BE2C (cell line): ENCODE data around the gene CRHR1.

Experiments
- DNase-seq: peaks from one replicate; pipeline ENCODE4 v3.0.0-alpha.2; 2020
- H3K27me3 ChIP-seq: fragments of 250-450 bp; sonication (Bioruptor Pico); 2 replicates; pipeline ENCODE4 v1.5.1; 2020; ENCODE audit warnings: mild to moderate bottlenecking
- H3K36me3 ChIP-seq: fragments of 250-450 bp; sonication (Bioruptor Pico); 2 replicates; pipeline ENCODE4 v1.5.1; 2020; ENCODE audit warnings: mild to moderate bottlenecking
- H3K4me1 ChIP-seq: fragments of 250-450 bp; sonication (Bioruptor Pico); 2 replicates; pipeline ENCODE4 v1.5.1; 2020
- H3K4me3 ChIP-seq: 2 replicates; pipeline ENCODE4 v1.5.1; 2011; ENCODE audit warnings: low read depth, low read length
- H3K9me3 ChIP-seq: fragments of 250-450 bp; sonication (Bioruptor Pico); 2 replicates; pipeline ENCODE4 v1.5.1; 2020
- TF ChIP-seq, protein P1 (sequence below): IDR thresholded peaks from 2 replicates; pipeline ENCODE4 v1.5.1; 2012; ENCODE audit warnings: mild to moderate bottlenecking, low read depth, low read length

The CRHR1 gene

DNA sequence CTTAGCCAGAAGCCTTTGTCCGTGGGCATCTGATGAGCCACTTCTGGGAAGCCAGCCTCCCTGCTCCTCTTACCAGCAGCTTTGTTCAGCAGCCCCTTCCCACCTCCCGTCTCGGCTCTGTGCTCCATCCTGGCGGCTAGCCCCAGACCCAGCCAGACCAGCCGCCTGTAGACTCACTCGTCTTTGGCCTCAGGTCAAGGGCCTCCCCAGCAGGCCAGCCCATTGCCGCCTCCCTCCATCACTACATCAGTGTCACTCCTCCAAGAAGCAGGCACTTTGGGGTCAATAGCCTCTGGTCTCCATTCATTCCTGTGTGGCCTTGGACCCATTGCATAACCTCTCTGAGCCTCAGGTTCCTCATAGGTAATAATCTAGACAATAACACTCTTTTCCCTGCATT, 20.9 kb upstream of the CRHR1 start:
- Histone ChIP-seq H3K36me3 (no peaks in the 10 kb centered on the region), H3K9me3 (no peaks in the 10 kb centered on the region), H3K4me1 (no peaks in the 10 kb centered on the region), H3K4me3 (no peak overlapping the region), H3K27me3 (peaks cover 16% of the 10 kb centered on the region)
- no peak for DNase-seq
- TF ChIP-seq, protein P1, sequence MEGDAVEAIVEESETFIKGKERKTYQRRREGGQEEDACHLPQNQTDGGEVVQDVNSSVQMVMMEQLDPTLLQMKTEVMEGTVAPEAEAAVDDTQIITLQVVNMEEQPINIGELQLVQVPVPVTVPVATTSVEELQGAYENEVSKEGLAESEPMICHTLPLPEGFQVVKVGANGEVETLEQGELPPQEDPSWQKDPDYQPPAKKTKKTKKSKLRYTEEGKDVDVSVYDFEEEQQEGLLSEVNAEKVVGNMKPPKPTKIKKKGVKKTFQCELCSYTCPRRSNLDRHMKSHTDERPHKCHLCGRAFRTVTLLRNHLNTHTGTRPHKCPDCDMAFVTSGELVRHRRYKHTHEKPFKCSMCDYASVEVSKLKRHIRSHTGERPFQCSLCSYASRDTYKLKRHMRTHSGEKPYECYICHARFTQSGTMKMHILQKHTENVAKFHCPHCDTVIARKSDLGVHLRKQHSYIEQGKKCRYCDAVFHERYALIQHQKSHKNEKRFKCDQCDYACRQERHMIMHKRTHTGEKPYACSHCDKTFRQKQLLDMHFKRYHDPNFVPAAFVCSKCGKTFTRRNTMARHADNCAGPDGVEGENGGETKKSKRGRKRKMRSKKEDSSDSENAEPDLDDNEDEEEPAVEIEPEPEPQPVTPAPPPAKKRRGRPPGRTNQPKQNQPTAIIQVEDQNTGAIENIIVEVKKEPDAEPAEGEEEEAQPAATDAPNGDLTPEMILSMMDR: no peak

DNA sequence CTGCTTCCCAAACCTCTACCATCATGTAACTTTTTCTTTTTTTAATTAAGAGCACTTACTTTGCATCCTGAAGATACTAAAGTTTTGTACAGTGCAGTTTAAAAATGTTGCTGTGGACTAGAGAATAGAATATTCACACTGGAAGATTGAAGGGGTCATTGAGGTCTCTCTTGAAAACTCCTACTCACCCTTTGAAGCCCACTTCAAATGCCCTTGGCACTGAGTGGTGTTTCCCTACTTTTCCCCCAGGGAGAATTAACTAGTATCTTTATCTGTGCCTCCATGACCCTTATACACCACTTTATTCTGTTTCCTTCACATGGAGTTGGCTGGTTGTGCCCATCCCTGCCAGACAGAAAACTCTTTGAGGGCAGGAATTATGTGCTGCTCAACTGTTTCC, 19.6 kb upstream of the CRHR1 start:
- H3K27me3 ChIP-seq: peaks cover 27% of the 10 kb centered on the region
- no peaks in the 10 kb centered on the region for H3K4me1 ChIP-seq
- H3K4me3 ChIP-seq: no peak overlapping the region
- no peaks in the 10 kb centered on the region for H3K9me3 ChIP-seq
- DNase-seq: no peak
- H3K36me3 ChIP-seq: no peaks in the 10 kb centered on the region
- TF ChIP-seq, protein P1: no peak

DNA sequence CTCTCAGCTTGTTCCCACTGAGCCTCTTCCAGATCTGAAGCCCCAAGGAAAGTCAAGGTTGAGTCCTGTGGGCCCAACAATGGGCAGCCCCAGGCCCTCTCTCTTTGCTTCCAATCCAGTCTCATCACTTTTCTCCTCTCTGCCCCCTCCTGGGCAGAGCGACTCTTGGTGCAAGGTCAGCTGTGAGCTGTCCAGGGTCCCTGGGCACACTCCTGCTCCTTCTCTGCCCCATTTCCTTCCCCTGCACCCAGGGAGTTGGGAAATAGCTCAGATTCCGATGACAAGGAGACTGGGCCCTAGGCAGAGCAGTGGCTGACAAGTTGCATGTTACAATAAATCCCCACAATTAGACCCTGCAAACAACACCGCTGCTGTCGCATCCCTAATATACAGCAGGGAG, 16.1 kb upstream of the CRHR1 start:
- H3K9me3 ChIP-seq: no peaks in the 10 kb centered on the region
- TF ChIP-seq, protein P1: no peak
- no peaks in the 10 kb centered on the region for H3K4me1 ChIP-seq
- peaks cover 28% of the 10 kb centered on the region for H3K27me3 ChIP-seq
- DNase-seq: no peak
- no peak overlapping the region for H3K4me3 ChIP-seq
- H3K36me3 ChIP-seq: no peaks in the 10 kb centered on the region

DNA sequence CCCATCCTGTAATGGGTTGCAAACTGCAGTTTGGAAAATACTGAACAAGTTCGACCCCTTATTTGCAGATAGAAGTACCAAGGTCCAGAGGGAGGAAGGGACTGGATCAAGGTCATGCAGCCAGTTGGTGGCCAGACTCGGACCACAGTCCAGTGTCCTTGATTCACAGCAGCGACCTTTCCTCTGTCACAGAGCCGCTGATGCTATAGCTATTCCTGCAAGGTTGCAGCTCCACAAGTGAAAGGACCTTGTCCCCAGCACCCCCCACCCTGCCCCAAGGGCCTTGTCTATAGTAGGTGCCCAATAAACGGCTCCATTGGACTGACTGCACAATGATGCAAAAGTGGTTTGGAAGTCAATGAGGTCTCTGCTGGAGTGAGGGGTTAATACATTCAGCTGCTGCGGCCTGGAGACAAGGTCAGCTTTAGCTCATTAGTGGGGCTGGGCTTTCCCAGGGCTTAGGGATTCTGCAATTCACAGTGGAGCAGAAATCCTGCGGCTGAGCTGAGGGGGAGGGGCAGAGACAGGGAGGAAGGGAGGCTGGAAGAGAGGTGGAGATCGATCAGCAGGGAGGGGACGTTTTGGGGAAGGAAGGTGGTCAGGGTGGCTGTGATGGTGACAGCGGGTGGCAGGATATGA, 13.4 kb upstream of the CRHR1 start:
- no peak overlapping the region for H3K4me3 ChIP-seq

DNA sequence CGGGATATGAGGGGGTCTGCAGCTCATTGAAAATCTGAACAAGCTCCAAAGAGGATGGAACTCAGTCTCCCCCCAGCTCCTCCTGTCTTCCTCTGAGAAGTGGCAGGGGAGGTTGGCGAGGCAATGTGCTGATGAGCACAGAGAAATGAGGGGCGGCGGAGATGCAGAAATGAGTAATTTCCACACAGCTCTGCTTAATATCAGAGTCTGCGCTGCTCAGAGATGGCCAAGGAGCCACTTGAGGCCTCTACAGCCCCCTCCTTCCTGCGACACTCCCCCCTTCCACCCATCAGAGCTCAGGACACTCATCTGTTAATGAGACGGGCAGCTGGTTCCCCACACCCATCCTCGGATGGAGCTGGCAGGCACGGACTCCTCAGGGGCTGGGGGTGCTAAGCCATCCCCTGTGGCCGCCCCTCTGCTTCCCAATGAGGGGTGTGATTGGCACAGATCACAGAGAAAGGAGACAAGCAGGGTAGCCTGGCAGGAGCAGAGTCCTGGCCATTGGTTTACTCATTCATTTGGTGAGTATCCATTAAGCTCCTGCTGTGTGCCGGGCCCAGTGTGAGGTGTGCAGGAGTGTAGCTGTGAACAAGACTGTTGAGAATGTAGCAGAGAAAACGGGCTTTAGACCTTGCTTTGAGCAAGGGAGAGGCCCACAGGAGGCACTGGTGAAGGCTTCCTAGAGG, 12.7 kb upstream of the CRHR1 start:
- no peaks in the 10 kb centered on the region for H3K36me3 ChIP-seq
- DNase-seq: no peak
- H3K27me3 ChIP-seq: peaks cover 32% of the 10 kb centered on the region
- no peaks in the 10 kb centered on the region for H3K9me3 ChIP-seq
- TF ChIP-seq, protein P1: no peak
- no peak overlapping the region for H3K4me3 ChIP-seq
- H3K4me1 ChIP-seq: peaks cover 3% of the 10 kb centered on the region

More for the DNA sequence above, 13.4 kb upstream of the CRHR1 start:
- TF ChIP-seq, protein P1: no peak
- Histone ChIP-seq H3K27me3 (peaks cover 31% of the 10 kb centered on the region), H3K4me1 (peaks cover 3% of the 10 kb centered on the region), H3K36me3 (no peaks in the 10 kb centered on the region), H3K9me3 (no peaks in the 10 kb centered on the region)
- DNase-seq: no peak

DNA sequence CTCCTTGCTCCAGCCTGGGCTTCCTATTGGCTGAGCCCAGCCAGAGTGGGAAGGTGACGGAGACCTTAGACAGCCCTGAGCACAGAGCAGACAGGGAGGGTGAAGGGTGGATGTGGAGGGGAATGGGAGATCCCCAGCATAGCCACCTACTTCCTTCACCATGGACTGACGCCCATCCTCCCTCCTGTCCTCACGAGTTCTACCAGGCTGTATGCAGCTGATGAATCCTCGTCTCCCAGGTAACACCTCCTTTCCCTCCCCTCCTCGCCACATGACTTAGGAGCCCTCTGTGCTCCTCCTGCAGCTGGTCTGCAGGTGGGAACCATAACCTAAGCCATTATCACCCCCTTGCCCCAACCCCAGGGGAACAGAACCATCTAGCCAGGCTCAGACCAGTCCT, 9.0 kb upstream of the CRHR1 start:
- TF ChIP-seq, protein P1: no peak
- Histone ChIP-seq H3K4me3 (no peak overlapping the region), H3K4me1 (peaks cover 3% of the 10 kb centered on the region), H3K36me3 (no peaks in the 10 kb centered on the region), H3K9me3 (no peaks in the 10 kb centered on the region), H3K27me3 (peaks cover 23% of the 10 kb centered on the region)
- DNase-seq: no peak
